ENCODE measurements around the gene ATRNL1. TPM values are rescaled to one million over a fixed set of nuclear protein-coding genes. Genes with fewer than 3 reads are reported as not detected.

The ATRNL1 gene
- total and polyA plus RNA-seq, 2 experiments from 2014 or later = not detected

- no peak for DNase-seq
- TF ChIP-seq EZH2 (IDR thresholded peaks at IDR 0.05; ENCODE audit: insufficient read depth, poor library complexity, severe bottlenecking) (no peak), EZH2phosphoT487 (IDR thresholded peaks at IDR 0.05; ENCODE audit: insufficient read depth, low read depth) (no peak)
- Histone ChIP-seq H3K9ac (no peak overlapping the region), H3K27ac (no peak overlapping the region), H2AFZ (no peak overlapping the region), H3K4me2 (ENCODE audit: unreplicated experiment) (no peak overlapping the region), H3K4me1 (ENCODE audit: insufficient read depth) (no peaks in the 10 kb centered on the region), H3K9me3 (ENCODE audit: low read depth) (no peaks in the 10 kb centered on the region), H3F3A (ENCODE audit: insufficient read depth) (no peaks in the 10 kb centered on the region), H3K79me2 (ENCODE audit: insufficient read depth) (no peaks in the 10 kb centered on the region), H3K36me3 (ENCODE audit: low read depth) (no peaks in the 10 kb centered on the region), H4K20me1 (ENCODE audit: insufficient read depth) (no peaks in the 10 kb centered on the region), H3K9me2 (ENCODE audit: insufficient read depth) (no peaks in the 10 kb centered on the region), H3K4me3 (no peak overlapping the region), H3K27me3 (replicated peaks; ENCODE audit: insufficient read depth) (no peaks in the 10 kb centered on the region)
- in situ Hi-C loops (cut with MboI) = no loop called here
These were observed 316.2 kb downstream of the ATRNL1 start for GRCh38 chr10:115409347-115409746.

- no peaks in the 10 kb centered on the region for H3K9me3 ChIP-seq (ENCODE audit: low read depth)
- peak; percentile 20 for DNase-seq
- no peak for TF ChIP-seq EZH2 (IDR thresholded peaks at IDR 0.05; ENCODE audit: insufficient read depth, poor library complexity, severe bottlenecking)
- no peak for TF ChIP-seq EZH2phosphoT487 (IDR thresholded peaks at IDR 0.05; ENCODE audit: insufficient read depth, low read depth)
- no peak overlapping the region for H2AFZ ChIP-seq
- no peak overlapping the region for H3K4me2 ChIP-seq (ENCODE audit: unreplicated experiment)
- H3F3A ChIP-seq (ENCODE audit: insufficient read depth) = no peaks in the 10 kb centered on the region
- in situ Hi-C loops (cut with MboI) = no loop called here
- H3K36me3 ChIP-seq (ENCODE audit: low read depth) = no peaks in the 10 kb centered on the region
- no peaks in the 10 kb centered on the region for H3K4me1 ChIP-seq (ENCODE audit: insufficient read depth)
- no peaks in the 10 kb centered on the region for H3K79me2 ChIP-seq (ENCODE audit: insufficient read depth)
- no peak overlapping the region for H3K4me3 ChIP-seq
- H3K27me3 ChIP-seq (replicated peaks; ENCODE audit: insufficient read depth) = no peaks in the 10 kb centered on the region
- H3K9me2 ChIP-seq (ENCODE audit: insufficient read depth) = no peaks in the 10 kb centered on the region
- no peak overlapping the region for H3K27ac ChIP-seq
- no peak overlapping the region for H3K9ac ChIP-seq
- H4K20me1 ChIP-seq (ENCODE audit: insufficient read depth) = no peaks in the 10 kb centered on the region
These were observed 324.6 kb downstream of the ATRNL1 start for GRCh38 chr10:115417585-115418265.

GRCh38 chr10:115422624-115423023 is 329.5 kb downstream of the ATRNL1 start:
- no peak overlapping the region for H3K4me2 ChIP-seq (ENCODE audit: unreplicated experiment)
- H3K9me3 ChIP-seq (ENCODE audit: low read depth) = no peaks in the 10 kb centered on the region
- H3K4me3 ChIP-seq = no peak overlapping the region
- no peak overlapping the region for H3K9ac ChIP-seq
- no peak overlapping the region for H3K27ac ChIP-seq
- no peak for DNase-seq
- H3K36me3 ChIP-seq (ENCODE audit: low read depth) = no peaks in the 10 kb centered on the region
- H3K9me2 ChIP-seq (ENCODE audit: insufficient read depth) = no peaks in the 10 kb centered on the region; the same call in 1 of the 2 replicates
- in situ Hi-C loops (cut with MboI) = no loop called here
- no peak overlapping the region for H2AFZ ChIP-seq
- no peaks in the 10 kb centered on the region for H3F3A ChIP-seq (ENCODE audit: insufficient read depth)
- WGBS, 2 experiments (ENCODE audit: low coverage in 1 of 2, low lambda C conversion rate in 2 of 2, missing lambda C conversion rate in 2 of 2) = 12 to 18% methylated on average over 1 of the region's 1 CpG
- H3K79me2 ChIP-seq (ENCODE audit: insufficient read depth) = no peaks in the 10 kb centered on the region
- H3K27me3 ChIP-seq (replicated peaks; ENCODE audit: insufficient read depth) = no peaks in the 10 kb centered on the region
- no peaks in the 10 kb centered on the region for H4K20me1 ChIP-seq (ENCODE audit: insufficient read depth)
- H3K4me1 ChIP-seq (ENCODE audit: insufficient read depth) = no peaks in the 10 kb centered on the region
- no peak for TF ChIP-seq EZH2phosphoT487 (IDR thresholded peaks at IDR 0.05; ENCODE audit: insufficient read depth, low read depth)
- TF ChIP-seq EZH2 (IDR thresholded peaks at IDR 0.05; ENCODE audit: insufficient read depth, poor library complexity, severe bottlenecking) = no peak

GRCh38 chr10:115427611-115428010 is 334.4 kb downstream of the ATRNL1 start:
- TF ChIP-seq EZH2phosphoT487 (IDR thresholded peaks at IDR 0.05; ENCODE audit: insufficient read depth, low read depth) (no peak), EZH2 (IDR thresholded peaks at IDR 0.05; ENCODE audit: insufficient read depth, poor library complexity, severe bottlenecking) (no peak)
- Histone ChIP-seq H3K9ac (no peak overlapping the region), H3K4me3 (no peak overlapping the region), H3K27me3 (replicated peaks; ENCODE audit: insufficient read depth) (no peaks in the 10 kb centered on the region), H3K27ac (no peak overlapping the region), H3K4me2 (ENCODE audit: unreplicated experiment) (no peak overlapping the region), H3K4me1 (ENCODE audit: insufficient read depth) (no peaks in the 10 kb centered on the region), H3F3A (ENCODE audit: insufficient read depth) (no peaks in the 10 kb centered on the region), H2AFZ (no peak overlapping the region), H3K9me2 (ENCODE audit: insufficient read depth) (no peaks in the 10 kb centered on the region; the same call in 1 of the 2 replicates), H4K20me1 (ENCODE audit: insufficient read depth) (no peaks in the 10 kb centered on the region), H3K9me3 (ENCODE audit: low read depth) (no peaks in the 10 kb centered on the region), H3K36me3 (ENCODE audit: low read depth) (no peaks in the 10 kb centered on the region), H3K79me2 (ENCODE audit: insufficient read depth) (no peaks in the 10 kb centered on the region)
- in situ Hi-C loops (cut with MboI) = no loop called here
- no peak for DNase-seq
- WGBS, 2 experiments (ENCODE audit: low coverage in 1 of 2, low lambda C conversion rate in 2 of 2, missing lambda C conversion rate in 2 of 2) = 17 to 20% methylated on average over 2 of the region's 2 CpGs
